ENCODE data around the gene GPR107. TPM values are rescaled to one million over a fixed set of nuclear protein-coding genes. Genes with fewer than 3 reads are reported as not detected.

The GPR107 gene
- total RNA-seq, 6 donors from 2014 or later = 26.5 to 44.4 (median 35.3) TPM

GRCh38 chr9:130034570-130034969 lies 19.1 kb upstream of the GPR107 start:
- WGBS, 2 donors = 45 to 70% methylated on average over 1 of the region's 1 CpG
- ATAC-seq (ENCODE audit: low FRiP score in 2 of 2) = peak in 1 of 2 donors; percentile 76
- TF ChIP-seq POLR2AphosphoS5 (IDR thresholded peaks at IDR 0.05) (no peak), EP300 (IDR thresholded peaks at IDR 0.05) (no peak), CTCF (IDR thresholded peaks at IDR 0.05) (no peak), POLR2A (IDR thresholded peaks at IDR 0.05) (no peak)

GRCh38 chr9:130036099-130036498 lies 17.6 kb upstream of the GPR107 start:
- TF ChIP-seq EP300 (IDR thresholded peaks at IDR 0.05) (no peak), POLR2AphosphoS5 (IDR thresholded peaks at IDR 0.05) (no peak), CTCF (IDR thresholded peaks at IDR 0.05) (no peak), POLR2A (IDR thresholded peaks at IDR 0.05) (no peak)
- Histone ChIP-seq H3K27ac (peak overlapping the region in 3 of 4 donors; percentile 8 to 48 (median 15)), H3K36me3 (no peaks in the 10 kb centered on the region), H3K27me3 (no peaks in the 10 kb centered on the region), H3K4me3 (no peak overlapping the region), H3K4me1 (peaks cover 34 to 71% (median 53%) of the 10 kb centered on the region in 4 donors), H3K9me3 (no peaks in the 10 kb centered on the region)
- no peak for DNase-seq
- ATAC-seq (ENCODE audit: low FRiP score in 2 of 2) = no peak

More at GRCh38 chr9:130034570-130034969, 19.1 kb upstream of the GPR107 start:
- peak overlapping the region in 2 of 4 donors; percentile 11 to 53 for H3K27ac ChIP-seq
- no peak for DNase-seq
- H3K9me3 ChIP-seq = no peaks in the 10 kb centered on the region
- H3K27me3 ChIP-seq = no peaks in the 10 kb centered on the region
- no peaks in the 10 kb centered on the region for H3K36me3 ChIP-seq
- no peak overlapping the region for H3K4me3 ChIP-seq
- H3K4me1 ChIP-seq = peaks cover 45 to 74% (median 53%) of the 10 kb centered on the region in 4 donors

GRCh38 chr9:130039528-130040147 lies 14.1 kb upstream of the GPR107 start:
- Histone ChIP-seq H3K36me3 (no peaks in the 10 kb centered on the region), H3K4me3 (peak overlapping the region in 1 of 4 donors; percentile 9), H3K4me1 (peaks cover 31 to 77% (median 44%) of the 10 kb centered on the region in 4 donors), H3K27me3 (no peaks in the 10 kb centered on the region), H3K9me3 (no peaks in the 10 kb centered on the region), H3K27ac (peak overlapping the region in 2 of 4 donors; percentile 19 to 96)
- TF ChIP-seq CTCF (IDR thresholded peaks at IDR 0.05) = no peak
- TF ChIP-seq POLR2A (IDR thresholded peaks at IDR 0.05) = no peak
- TF ChIP-seq POLR2AphosphoS5 (IDR thresholded peaks at IDR 0.05) = no peak
- no peak for TF ChIP-seq EP300 (IDR thresholded peaks at IDR 0.05)
- ATAC-seq (ENCODE audit: low FRiP score in 2 of 2) (no peak), DNase-seq (no peak)
- 43 to 55% methylated on average over 6 of the region's 6 CpGs for WGBS, 2 donors

GRCh38 chr9:130040984-130041647 lies 12.6 kb upstream of the GPR107 start:
- TF ChIP-seq EP300 (IDR thresholded peaks at IDR 0.05) (no peak), POLR2AphosphoS5 (IDR thresholded peaks at IDR 0.05) (no peak), POLR2A (IDR thresholded peaks at IDR 0.05) (no peak), CTCF (IDR thresholded peaks at IDR 0.05) (no peak)
- Histone ChIP-seq H3K36me3 (no peaks in the 10 kb centered on the region), H3K4me1 (peaks cover 27 to 75% (median 39%) of the 10 kb centered on the region in 4 donors), H3K27me3 (no peaks in the 10 kb centered on the region), H3K4me3 (peak overlapping the region in 3 of 4 donors; percentile 64 to 97 (median 77)), H3K9me3 (no peaks in the 10 kb centered on the region), H3K27ac (peak overlapping the region; percentile 85 to 96 (median 94))
- 47 to 50% methylated on average over 7 of the region's 7 CpGs for WGBS, 2 donors
- DNase-seq (no peak), ATAC-seq (ENCODE audit: low FRiP score in 2 of 2) (no peak)
